PC-9 (cell line): ENCODE measurements around the gene ARHGAP26.

Experiments used
- EZH2 ChIP-seq: fragments of 200-600 bp; sonication (generic); IDR thresholded peaks from 2 replicates; pipeline ENCODE4 v1.8.0; 2017; ENCODE audit warnings: antibody characterized with exemption, low read depth
- TF ChIP-seq, protein P1 (sequence below): fragments of 200-600 bp; sonication (generic); conservative IDR thresholded peaks from 2 replicates; pipeline ENCODE4 v1.6.1; 2017; ENCODE audit warnings: mixed run types, antibody characterized with exemption, mild to moderate bottlenecking, moderate library complexity

DNA sequence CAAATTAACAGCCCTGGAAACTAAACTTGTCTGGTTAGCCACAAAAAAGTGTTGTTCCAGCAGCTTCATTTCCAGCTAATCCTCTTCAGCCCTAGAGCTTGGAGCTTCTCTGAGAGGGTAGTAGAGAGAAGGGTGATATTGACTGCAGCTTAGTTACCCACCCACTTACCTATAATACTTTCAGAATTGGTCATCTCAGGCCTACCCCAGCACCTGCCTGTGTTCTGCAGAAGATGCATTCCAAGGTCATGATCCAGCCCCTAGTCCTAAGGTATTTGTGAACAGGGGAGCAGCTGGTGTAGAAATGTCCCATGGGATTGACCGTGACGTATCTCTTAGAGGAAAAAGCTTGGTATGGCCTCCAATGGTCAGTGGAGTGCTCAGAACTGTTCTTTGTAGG lies 344.3 kb downstream of the ARHGAP26 start:
- no peak for TF ChIP-seq EZH2
- TF ChIP-seq, protein P1, sequence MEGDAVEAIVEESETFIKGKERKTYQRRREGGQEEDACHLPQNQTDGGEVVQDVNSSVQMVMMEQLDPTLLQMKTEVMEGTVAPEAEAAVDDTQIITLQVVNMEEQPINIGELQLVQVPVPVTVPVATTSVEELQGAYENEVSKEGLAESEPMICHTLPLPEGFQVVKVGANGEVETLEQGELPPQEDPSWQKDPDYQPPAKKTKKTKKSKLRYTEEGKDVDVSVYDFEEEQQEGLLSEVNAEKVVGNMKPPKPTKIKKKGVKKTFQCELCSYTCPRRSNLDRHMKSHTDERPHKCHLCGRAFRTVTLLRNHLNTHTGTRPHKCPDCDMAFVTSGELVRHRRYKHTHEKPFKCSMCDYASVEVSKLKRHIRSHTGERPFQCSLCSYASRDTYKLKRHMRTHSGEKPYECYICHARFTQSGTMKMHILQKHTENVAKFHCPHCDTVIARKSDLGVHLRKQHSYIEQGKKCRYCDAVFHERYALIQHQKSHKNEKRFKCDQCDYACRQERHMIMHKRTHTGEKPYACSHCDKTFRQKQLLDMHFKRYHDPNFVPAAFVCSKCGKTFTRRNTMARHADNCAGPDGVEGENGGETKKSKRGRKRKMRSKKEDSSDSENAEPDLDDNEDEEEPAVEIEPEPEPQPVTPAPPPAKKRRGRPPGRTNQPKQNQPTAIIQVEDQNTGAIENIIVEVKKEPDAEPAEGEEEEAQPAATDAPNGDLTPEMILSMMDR: no peak
